ENCODE data around the gene RAB14.
A peak's percentile ranks its signal among the peaks of the same experiment; 100 is the strongest.
"Not testable (repeated sequence)": the region's sequence is repeated elsewhere in the genome, so short reads cannot be mapped to it uniquely, and the experiment has no call there.

RAB14 gene

DNA sequence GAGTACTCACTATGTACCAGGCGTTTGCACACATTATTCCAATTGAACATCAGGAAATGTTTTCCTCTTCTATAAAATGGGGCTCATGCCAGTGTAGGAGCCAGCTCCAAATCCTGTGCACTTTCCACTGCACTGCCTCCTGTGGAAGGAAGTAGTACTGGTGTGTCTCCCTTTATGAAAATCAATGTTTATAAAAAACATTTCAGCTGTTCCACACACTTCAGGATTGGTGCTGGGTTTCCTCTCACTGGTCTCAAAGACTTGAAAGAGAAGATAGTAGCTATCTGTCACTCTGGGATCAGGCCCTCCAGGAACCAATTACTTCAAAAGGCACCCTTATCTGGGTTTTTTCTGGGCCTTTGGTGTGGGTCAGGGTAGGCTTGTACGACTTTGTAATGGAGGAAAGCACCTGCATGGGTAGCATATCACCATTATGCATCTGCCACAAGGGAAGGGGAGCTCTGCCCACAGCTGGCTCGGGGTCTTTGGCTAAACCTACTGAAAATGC lies 32.5 kb downstream of the RAB14 start:
- DNase-seq (ENCODE audit: insufficient read length, low spot score) (no peak), FAIRE-seq (no peak)

DNA sequence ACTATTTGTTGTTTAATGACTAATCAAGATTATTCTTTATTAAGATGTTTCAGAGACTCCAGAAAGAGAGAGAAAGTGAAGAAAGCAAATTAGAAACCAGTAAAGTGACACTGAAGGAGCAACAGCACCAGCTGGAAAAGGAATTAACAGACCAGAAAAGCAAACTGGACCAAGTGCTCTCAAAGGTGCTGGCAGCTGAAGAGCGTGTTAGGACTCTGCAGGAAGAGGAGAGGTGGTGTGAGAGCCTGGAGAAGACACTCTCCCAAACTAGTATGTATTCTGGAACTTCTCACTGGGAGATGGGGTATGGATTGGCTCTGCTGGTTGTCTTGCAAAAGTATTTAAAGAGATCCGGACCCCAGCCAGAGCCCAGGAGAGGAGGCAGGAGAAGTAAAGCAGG lies 33.6 kb downstream of the RAB14 start:
- no peak for DNase-seq (ENCODE audit: insufficient read length, low spot score)
- no peak for FAIRE-seq

DNA sequence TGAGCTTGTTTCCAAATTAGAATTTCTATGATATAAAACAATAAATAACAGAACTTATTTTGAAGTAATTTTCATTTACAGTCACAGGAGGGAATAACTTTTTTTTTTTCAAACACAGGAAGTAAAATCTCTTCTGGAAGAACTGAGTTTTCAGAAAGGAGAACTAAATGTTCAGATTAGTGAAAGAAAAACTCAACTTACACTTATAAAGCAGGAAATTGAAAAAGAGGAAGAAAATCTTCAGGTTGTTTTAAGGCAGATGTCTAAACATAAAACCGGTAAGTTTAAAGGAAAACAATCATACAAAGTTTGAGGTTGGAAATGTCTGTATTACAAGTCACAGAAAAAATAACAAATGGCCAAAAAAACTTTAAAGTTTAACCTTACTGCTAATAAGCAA lies 41.6 kb downstream of the RAB14 start:
- DNase-seq (ENCODE audit: insufficient read length, low spot score): no peak
- FAIRE-seq: peak; percentile 51

DNA sequence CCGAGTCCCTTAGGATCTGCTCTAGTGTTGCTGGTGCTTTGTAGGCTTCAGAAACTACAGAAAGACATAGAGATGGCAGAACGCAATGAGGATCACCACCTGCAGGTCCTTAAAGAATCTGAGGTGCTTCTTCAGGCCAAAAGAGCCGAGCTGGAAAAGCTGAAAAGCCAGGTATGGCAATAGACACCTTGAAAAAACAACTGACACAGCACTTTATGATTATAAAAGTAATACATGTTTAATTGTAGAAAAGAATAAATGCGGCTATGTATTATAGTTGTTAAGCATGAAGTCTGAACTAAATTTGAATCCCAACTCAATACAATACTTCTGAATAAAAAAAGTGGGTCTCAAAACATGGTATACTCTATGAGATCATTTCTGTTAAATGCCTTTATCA lies 43.7 kb downstream of the RAB14 start:
- FAIRE-seq: no peak
- no peak for DNase-seq (ENCODE audit: insufficient read length, low spot score)

DNA sequence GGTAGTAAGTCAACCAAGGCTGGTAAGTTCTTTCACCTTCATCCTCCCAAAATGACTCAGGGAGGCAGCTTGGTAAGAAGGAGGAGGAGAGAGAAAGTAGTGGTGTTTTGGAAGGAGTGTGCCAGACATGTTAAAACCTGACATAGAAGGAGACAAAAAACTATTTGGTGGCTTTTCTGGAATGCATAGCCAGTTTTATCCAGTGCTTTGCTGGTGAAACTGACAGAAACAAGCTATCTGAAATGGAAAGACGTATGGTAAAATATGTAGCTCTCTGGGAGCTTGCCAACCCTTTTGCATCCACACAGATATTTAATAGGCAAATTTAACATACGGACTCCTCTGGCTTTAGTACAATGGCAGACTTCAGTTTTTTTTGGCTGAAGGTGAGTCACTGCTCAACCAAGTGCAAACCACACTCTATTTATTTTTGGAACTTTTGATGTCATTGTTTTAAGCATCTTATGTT lies 45.4 kb downstream of the RAB14 start:
- peak; percentile 30 for DNase-seq (ENCODE audit: insufficient read length, low spot score)
- FAIRE-seq: peak; percentile 76

DNA sequence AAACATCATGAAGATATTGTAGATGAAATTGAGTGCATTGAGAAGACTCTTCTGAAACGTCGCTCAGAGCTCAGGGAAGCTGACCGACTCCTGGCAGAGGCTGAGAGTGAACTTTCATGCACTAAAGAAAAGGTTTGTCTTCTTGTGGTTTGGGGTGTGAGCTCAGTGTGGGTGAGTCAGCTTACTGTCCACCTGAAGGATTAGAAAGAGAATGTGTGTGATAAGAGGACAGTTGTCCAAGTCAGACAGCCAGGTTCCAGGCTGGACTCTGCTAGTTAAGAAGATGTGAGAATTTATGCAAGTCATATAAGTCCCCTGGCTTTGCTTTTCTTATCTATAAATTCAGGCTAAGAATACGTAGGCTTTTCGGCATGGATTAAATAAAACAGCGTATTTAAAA lies 46.9 kb downstream of the RAB14 start:
- DNase-seq (ENCODE audit: insufficient read length, low spot score) (no peak), FAIRE-seq (no peak)

DNA sequence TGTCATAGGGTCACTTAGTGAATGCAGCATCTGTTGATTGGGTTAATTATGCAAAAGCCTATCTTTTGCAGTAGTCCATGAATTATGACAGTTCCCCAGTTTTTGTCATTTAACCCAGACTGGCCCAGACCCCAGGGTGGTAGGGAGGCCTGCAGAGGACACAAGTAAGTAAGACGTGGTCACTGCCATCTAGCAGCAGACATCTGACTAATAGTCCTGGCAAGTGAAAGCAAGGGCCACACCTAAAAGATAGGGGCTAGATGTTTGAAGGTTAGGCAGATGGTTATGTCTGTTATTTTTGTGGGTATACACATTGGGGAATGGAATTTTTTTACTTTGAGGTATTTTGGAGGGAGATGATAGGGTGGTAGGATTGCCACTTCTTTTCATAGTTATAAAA lies 48.0 kb downstream of the RAB14 start:
- DNase-seq (ENCODE audit: insufficient read length, low spot score) (no peak), FAIRE-seq (no peak)

DNA sequence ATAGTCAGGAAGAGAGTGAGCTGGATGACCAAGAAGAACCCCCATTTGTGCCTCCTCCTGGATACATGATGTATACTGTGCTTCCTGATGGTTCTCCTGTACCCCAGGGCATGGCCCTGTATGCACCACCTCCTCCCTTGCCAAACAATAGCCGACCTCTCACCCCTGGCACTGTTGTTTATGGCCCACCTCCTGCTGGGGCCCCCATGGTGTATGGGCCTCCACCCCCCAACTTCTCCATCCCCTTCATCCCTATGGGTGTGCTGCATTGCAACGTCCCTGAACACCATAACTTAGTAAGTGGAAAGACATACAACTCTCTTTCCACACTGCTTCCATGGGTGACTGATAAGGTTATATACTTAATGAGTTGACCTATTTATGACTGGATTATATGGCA lies 51.5 kb downstream of the RAB14 start:
- FAIRE-seq (no peak), DNase-seq (ENCODE audit: insufficient read length, low spot score) (no peak)

DNA sequence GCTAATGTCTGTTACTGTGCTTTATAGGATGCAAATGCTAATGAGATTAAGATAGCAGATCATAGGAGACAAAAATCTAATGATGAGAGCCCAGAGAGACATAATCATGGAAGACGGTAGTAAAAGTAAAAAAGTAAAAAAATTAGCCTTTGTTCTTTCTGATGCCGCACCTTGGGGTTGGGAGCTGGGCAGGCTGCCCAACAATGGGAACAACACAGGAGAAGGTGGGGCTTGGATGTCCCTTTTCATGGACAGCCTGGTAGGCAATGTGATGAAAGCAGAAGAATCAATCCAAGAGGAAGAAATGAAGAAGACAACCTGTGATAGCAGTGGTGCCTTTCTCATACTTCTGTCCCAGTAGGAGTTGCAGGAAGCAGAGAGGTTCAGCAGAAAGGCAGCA lies 57.2 kb downstream of the RAB14 start:
- no peak for DNase-seq (ENCODE audit: insufficient read length, low spot score)
- no peak for FAIRE-seq

DNA sequence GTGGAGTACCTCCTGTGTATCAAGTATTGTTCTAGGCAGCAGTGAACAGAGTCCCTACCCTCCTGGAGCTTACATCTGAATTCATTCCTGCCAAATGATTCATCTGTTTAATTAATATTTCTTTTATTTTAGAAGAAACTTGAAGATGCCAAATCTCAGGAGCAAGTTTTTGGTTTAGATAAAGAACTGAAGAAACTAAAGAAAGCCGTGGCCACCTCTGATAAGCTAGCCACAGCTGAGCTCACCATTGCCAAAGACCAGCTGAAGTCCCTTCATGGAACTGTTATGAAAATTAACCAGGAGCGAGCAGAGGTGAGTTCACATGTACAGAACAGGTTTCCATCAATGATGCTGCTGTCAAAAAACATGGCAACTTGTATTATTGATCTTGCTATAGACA lies 57.9 kb downstream of the RAB14 start:
- no peak for DNase-seq (ENCODE audit: insufficient read length, low spot score)
- FAIRE-seq: no peak

DNA sequence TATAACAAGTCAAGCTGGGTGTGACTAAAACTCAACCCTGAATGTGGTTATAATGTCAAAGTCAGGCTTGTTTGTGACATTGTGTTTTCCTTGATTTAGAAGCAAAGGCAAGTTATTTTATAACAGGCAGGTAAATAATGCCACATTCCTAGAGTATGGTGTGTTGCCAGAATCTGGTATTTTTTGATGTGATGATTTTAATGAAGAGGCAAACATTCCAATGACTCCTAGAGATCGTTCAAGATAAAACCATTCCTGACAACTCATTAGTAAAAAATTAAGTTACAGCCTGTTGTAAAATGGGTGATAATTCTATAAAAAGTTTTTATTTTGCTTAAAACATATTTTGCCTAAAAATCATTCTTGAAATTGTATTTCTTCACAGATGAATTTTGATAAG lies 60.0 kb downstream of the RAB14 start:
- DNase-seq (ENCODE audit: insufficient read length, low spot score): no peak
- no peak for FAIRE-seq

DNA sequence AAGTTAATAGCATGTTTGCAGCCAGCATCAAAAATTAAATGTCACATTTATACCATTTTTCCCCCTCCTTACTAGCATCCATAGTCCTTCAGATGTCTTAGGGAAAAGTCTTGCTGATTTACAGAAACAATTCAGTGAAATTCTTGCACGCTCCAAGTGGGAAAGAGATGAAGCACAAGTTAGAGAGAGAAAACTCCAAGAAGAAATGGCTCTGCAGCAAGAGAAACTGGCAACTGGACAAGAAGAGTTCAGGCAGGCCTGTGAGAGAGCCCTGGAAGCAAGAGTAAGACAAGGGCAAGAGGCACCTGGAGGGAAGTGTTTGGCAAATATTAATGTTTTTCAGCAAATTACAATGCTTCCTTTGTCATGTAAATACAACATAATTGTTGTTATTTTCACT lies 60.4 kb downstream of the RAB14 start:
- no peak for FAIRE-seq
- no peak for DNase-seq (ENCODE audit: insufficient read length, low spot score)

DNA sequence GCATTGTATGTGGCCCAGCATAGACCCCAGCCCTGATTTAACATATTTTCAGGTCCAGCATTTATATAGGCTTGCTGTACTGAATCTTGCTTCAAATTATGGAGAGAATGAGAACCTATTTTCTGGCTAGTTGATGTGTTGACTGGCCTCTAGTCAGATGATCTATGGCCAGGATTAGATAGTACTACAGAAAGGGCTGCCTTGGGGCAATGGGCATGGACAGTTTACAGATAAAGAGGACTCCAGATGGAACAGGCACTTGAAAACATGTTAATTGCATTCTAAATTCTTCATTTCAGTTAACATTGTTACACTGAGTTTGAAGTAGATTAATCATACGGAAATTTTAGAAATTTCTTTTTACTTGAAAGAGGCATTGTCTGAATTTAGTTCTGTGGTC lies 61.5 kb downstream of the RAB14 start:
- DNase-seq (ENCODE audit: insufficient read length, low spot score): no peak
- no peak for FAIRE-seq

DNA sequence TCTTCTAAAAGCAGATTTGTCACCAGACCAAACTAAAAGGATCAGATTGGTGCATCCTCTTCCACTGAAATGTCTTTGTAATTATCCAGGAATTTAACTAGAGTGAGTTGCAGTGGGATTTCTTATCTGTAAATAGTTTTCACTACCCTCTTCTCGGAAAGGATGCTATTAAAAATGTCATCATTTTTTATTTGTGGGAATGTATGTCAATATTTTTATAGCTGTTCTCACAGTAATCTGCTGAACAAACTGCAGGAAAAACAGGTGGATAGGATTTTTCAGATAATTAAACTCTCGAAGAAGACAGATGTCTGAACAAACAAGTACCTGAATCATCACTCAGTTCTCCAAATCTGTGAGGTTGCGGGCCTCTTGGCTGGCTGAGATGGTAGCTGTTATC lies 62.7 kb downstream of the RAB14 start:
- DNase-seq (ENCODE audit: insufficient read length, low spot score): no peak
- no peak for FAIRE-seq

DNA sequence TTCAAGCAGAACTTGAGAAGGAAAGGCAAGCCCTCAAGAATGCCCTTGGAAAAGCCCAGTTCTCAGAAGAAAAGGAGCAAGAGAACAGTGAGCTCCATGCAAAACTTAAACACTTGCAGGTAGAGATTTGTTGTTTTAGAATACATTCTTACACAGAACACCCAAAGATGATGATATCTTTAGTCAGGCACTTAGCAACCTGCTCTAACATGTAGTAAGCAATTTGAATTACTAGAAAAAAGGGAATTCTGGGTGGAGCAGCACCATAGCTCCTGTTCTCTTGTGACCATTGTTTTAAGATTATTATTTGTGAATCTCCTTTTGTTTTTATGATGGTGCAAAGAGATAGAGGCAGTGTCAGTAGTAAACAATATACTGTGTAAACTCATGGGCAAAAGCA lies 63.1 kb downstream of the RAB14 start:
- FAIRE-seq (no peak), DNase-seq (ENCODE audit: insufficient read length, low spot score) (no peak)

DNA sequence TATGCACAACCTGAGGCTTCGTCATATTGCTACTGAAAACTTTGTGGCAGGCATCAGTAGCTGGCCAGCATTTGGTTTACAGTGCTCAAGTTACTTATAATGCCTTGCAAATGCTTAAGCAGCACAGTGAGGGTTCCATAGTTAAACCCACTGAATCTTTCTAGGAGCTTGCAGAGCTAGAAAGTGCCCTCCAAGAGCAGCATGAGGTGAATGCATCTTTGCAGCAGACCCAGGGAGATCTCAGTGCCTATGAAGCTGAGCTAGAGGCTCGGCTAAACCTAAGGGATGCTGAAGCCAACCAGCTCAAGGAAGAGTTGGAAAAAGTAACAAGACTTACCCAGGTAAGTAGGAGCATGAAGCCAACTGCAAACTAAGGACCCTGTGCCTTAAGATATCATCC lies 66.0 kb downstream of the RAB14 start:
- no peak for FAIRE-seq
- DNase-seq (ENCODE audit: insufficient read length, low spot score): no peak

DNA sequence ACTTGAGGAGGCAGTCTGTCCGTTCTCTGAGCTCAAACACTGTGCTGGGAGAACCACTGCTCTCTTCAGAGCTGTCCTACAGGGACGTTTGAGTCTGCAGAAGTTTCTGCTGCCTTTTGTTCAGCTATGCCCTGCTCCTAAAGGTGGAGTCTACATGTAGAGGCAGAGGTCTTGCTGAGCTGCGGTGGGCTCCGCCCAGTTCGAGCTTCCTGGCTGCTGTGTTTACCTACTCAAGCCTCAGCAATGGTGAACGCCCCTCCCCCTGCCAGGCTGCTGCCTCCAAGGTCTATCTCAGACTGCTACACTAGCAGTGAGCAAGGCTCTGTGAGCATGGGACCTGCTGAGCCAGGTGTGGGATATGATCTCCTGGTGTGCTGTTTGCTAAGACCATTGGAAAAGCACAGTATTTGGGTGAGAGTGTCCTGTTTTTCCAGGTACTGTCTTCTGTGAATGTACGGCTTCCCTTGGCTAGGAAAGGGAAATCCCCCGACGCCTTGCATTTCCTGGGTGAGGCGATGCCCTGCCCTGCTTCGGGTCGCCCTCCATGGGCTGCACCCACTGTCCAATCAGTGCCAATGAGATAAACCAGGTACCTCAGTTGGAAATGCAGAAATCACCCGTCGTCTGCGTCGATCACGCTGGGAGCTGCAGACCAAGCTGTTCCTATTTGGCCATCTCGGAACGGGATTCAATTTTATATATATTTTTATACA lies 68.4 kb downstream of the RAB14 start:
- FAIRE-seq: no peak
- DNase-seq (ENCODE audit: insufficient read length, low spot score): no peak

DNA sequence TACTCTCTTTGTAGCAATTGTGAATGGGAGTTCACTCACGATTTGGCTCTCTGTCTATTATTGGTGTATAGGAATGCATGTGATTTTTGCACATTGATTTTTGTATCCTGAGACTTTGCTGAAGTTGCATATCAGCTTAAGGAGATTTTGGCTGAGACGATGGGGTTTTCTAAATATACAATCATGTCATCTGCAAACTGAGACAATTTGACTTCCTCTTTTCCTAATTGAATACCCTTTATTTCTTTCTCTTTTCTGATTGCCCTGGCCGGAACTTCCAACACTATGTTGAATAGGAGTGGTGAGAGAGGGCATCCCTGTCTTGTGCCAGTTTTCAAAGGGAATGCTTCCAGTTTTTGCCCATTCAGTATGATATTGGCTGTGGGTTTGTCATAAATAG lies 72.3 kb downstream of the RAB14 start:
- not testable (repeated sequence) for DNase-seq (ENCODE audit: insufficient read length, low spot score); FAIRE-seq
